VCaP (cell line): ENCODE measurements around the gene CBL.

ENCODE experiments used
- H3K27ac ChIP-seq: fragments of 450-650 bp; 2 replicates; pipeline ENCODE4 v1.5.1; 2017
- TF ChIP-seq, protein P1 (sequence below): fragments of 450-650 bp; conservative IDR thresholded peaks from 2 replicates; pipeline ENCODE4 v1.5.1; 2017; ENCODE audit warnings: mild to moderate bottlenecking, moderate library complexity

CBL gene

GRCh38 chr11:119338318-119338890 lies 132.3 kb downstream of the CBL start:
- TF ChIP-seq, protein P1, sequence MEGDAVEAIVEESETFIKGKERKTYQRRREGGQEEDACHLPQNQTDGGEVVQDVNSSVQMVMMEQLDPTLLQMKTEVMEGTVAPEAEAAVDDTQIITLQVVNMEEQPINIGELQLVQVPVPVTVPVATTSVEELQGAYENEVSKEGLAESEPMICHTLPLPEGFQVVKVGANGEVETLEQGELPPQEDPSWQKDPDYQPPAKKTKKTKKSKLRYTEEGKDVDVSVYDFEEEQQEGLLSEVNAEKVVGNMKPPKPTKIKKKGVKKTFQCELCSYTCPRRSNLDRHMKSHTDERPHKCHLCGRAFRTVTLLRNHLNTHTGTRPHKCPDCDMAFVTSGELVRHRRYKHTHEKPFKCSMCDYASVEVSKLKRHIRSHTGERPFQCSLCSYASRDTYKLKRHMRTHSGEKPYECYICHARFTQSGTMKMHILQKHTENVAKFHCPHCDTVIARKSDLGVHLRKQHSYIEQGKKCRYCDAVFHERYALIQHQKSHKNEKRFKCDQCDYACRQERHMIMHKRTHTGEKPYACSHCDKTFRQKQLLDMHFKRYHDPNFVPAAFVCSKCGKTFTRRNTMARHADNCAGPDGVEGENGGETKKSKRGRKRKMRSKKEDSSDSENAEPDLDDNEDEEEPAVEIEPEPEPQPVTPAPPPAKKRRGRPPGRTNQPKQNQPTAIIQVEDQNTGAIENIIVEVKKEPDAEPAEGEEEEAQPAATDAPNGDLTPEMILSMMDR: peak; percentile 92
- no peak overlapping the region for H3K27ac ChIP-seq

DNA sequence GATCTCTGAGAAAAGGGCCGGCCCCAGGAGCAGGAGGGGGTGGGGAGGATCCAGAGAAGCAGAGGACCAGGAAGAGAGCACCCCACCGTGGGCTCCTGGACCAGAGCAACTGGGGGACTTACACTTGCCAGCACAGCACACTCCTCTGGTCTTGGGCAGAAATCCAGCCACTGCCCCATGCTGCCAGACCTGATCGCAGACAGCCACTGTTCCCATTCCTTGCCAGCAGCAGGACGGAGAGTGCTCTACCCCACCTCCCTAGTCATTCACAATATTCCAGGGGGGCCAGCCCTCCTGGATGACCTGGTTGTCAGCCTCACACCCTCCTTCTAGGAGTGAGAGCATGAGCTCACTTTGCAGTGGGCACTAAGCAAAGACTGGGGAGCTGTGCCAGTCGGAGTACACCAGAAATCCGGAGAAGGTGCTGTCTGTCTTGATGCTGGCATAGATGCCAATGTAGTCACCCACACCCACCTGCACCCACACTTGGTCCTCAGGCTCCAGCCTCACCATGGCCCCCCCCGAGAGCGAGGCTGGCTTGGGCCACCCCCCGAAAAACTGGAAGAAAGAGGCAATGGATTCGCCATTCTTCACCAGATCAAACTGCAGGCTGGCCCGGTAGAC lies 132.9 kb downstream of the CBL start:
- H3K27ac ChIP-seq: no peak overlapping the region
- TF ChIP-seq, protein P1: no peak

GRCh38 chr11:119339589-119340334 lies 133.6 kb downstream of the CBL start:
- no peak overlapping the region for H3K27ac ChIP-seq

DNA sequence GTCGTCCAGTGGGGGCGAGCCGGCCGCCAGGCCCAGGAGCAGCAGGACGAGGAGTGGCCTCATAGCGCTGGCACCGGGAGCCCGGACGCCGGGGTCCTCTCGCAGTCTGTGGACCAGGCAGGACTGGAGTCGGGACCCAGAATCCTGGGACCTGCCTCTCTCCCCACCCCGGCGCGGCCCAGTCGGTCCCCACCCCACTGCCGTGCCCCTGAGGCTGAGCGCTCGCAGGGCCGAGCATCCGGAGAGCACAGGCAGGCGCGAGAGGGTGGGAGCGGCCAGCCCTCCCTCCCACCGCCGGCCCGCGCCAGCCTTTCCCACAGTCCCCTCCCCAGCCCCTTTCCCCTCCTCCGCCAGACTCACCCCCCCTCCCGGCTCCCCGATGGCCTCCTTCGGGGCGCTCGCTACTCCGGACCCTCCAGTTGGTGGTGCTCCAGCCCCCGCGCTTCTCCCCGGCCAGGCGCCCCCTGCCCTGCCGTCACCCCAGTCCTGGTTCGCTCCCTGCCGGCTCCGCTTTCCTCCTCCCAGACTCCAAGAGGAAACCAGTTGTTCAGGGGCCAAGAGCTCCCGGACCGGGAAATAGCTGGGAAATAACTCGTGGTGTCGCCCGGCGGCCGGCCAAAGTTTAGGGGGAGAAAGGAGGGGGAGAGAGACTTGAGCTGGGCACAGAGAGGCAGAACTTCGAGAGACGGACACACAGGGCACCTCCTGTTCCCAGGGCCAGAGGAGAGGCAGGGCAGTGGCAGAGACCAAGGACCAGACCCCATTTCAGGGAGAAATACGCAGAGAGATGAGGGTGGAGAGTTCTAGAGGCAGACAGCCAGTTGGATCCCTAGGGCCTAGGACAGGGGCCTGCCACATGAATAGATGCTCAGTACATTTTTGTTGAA lies 134.4 kb downstream of the CBL start, which contains the start of gene C1QTNF5:
TSS of gene C1QTNF5 (minus strand) at position 549 of the 887 bp plus-strand sequence. CDS start at position 63, 486 bp downstream.
- TF ChIP-seq, protein P1: no peak
- no peak within 1 kb of the TSS for H3K27ac ChIP-seq

More at GRCh38 chr11:119339589-119340334, 133.6 kb downstream of the CBL start:
- TF ChIP-seq, protein P1: peak; percentile 91

- H3K27ac ChIP-seq: no peak overlapping the region
- TF ChIP-seq, protein P1: no peak
Observed at GRCh38 chr11:119341222-119342022, 135.3 kb downstream of the CBL start.

DNA sequence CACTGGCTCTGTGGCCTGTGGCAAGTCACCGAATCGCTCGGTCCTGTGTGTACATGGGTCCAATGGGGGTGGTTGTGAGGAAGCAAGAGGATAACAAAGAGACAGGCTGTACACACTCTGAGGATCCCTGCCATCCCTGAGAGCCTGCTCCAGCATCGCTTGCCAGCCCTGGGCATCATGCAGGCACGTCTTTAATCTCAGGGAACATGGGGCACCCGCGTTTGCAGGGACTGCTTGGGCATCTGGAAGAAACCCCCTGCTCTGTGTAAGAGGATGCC lies 135.8 kb downstream of the CBL start:
- TF ChIP-seq, protein P1: no peak
- H3K27ac ChIP-seq: no peak overlapping the region
